Measurements from ENCODE around the gene RPP40.
"Not testable (repeated sequence)": the region's sequence is repeated elsewhere in the genome, so short reads cannot be mapped to it uniquely, and the experiment has no call there.

RPP40 gene

GRCh38 chr6:5020142-5020541 is 16.3 kb upstream of the RPP40 start:
- no peak for DNase-seq (ENCODE audit: low read depth in 2 of 2)

GRCh38 chr6:5014072-5014561 is 10.3 kb upstream of the RPP40 start:
- no peak for DNase-seq (ENCODE audit: low read depth in 2 of 2)

GRCh38 chr6:5012519-5012918 is 8.7 kb upstream of the RPP40 start:
- DNase-seq (ENCODE audit: low read depth in 2 of 2) = no peak

GRCh38 chr6:5011346-5011745 is 7.5 kb upstream of the RPP40 start:
- DNase-seq (ENCODE audit: low read depth in 2 of 2) = no peak

- no peak for DNase-seq (ENCODE audit: low read depth in 2 of 2)
Observed at GRCh38 chr6:5007531-5007930, 3.7 kb upstream of the RPP40 start.

GRCh38 chr6:5006222-5006621 is 2.4 kb upstream of the RPP40 start:
- no peak for DNase-seq (ENCODE audit: low read depth in 2 of 2)

- DNase-seq (ENCODE audit: low read depth in 2 of 2) = not testable (repeated sequence)
Observed at GRCh38 chr6:5005038-5005433, 1.2 kb upstream of the RPP40 start.

- no peak for DNase-seq (ENCODE audit: low read depth in 2 of 2)
Observed at GRCh38 chr6:5004373-5005037, 668 bp upstream of the RPP40 start.

- DNase-seq (ENCODE audit: low read depth in 2 of 2) = no peak
Observed at GRCh38 chr6:4999586-4999985, 4.3 kb downstream of the RPP40 start.

GRCh38 chr6:4997862-4998261 is 6.0 kb downstream of the RPP40 start:
- DNase-seq (ENCODE audit: low read depth in 2 of 2) = no peak

GRCh38 chr6:4994741-4995140 is 9.1 kb downstream of the RPP40 start:
- no peak for DNase-seq (ENCODE audit: low read depth in 2 of 2)

- no peak for DNase-seq (ENCODE audit: low read depth in 2 of 2)
Observed at GRCh38 chr6:4987432-4987831, 16.4 kb downstream of the RPP40 start.

GRCh38 chr6:4986999-4987398 is 16.8 kb downstream of the RPP40 start:
- DNase-seq (ENCODE audit: low read depth in 2 of 2) = no peak

- DNase-seq (ENCODE audit: low read depth in 2 of 2) = no peak
Observed at GRCh38 chr6:4983322-4983721, 20.5 kb downstream of the RPP40 start.

- no peak for DNase-seq (ENCODE audit: low read depth in 2 of 2)
Observed at GRCh38 chr6:4981761-4982160, 22.1 kb downstream of the RPP40 start.

- no peak for DNase-seq (ENCODE audit: low read depth in 2 of 2)
Observed at GRCh38 chr6:4979426-4979825, 24.4 kb downstream of the RPP40 start.

GRCh38 chr6:4977468-4977867 is 26.4 kb downstream of the RPP40 start:
- no peak for DNase-seq (ENCODE audit: low read depth in 2 of 2)

- no peak for DNase-seq (ENCODE audit: low read depth in 2 of 2)
Observed at GRCh38 chr6:4975506-4975905, 28.3 kb downstream of the RPP40 start.

GRCh38 chr6:4974962-4975361 is 28.9 kb downstream of the RPP40 start:
- DNase-seq (ENCODE audit: low read depth in 2 of 2) = no peak

GRCh38 chr6:4973982-4974745 is 29.7 kb downstream of the RPP40 start:
- no peak for DNase-seq (ENCODE audit: low read depth in 2 of 2)

GRCh38 chr6:4973415-4973814 is 30.4 kb downstream of the RPP40 start:
- no peak for DNase-seq (ENCODE audit: low read depth in 2 of 2)

- no peak for DNase-seq (ENCODE audit: low read depth in 2 of 2)
Observed at GRCh38 chr6:4972438-4972837, 31.4 kb downstream of the RPP40 start.

GRCh38 chr6:4971851-4972250 is 32.0 kb downstream of the RPP40 start:
- DNase-seq (ENCODE audit: low read depth in 2 of 2) = no peak
